ENCODE data around the gene ANO9.
A peak's percentile ranks its signal among the peaks of the same experiment; 100 is the strongest.
"Not testable (repeated sequence)": the region's sequence is repeated elsewhere in the genome, so short reads cannot be mapped to it uniquely, and the experiment has no call there.

The ANO9 gene

GRCh38 chr11:420911-421321 lies 20.9 kb downstream of the ANO9 start:
- no peak for DNase-seq (ENCODE audit: low read depth)
- no peak overlapping the region for H3K4me3 ChIP-seq (ENCODE audit: low read depth, low read length)

GRCh38 chr11:420054-420910 lies 21.5 kb downstream of the ANO9 start:
- H3K4me3 ChIP-seq (ENCODE audit: low read depth, low read length): no peak overlapping the region
- DNase-seq (ENCODE audit: low read depth): no peak

GRCh38 chr11:419248-420005 lies 22.4 kb downstream of the ANO9 start:
- DNase-seq (ENCODE audit: low read depth): no peak
- H3K4me3 ChIP-seq (ENCODE audit: low read depth, low read length): no peak overlapping the region

GRCh38 chr11:418343-419247 lies 23.2 kb downstream of the ANO9 start:
- no peak for DNase-seq (ENCODE audit: low read depth)
- no peak overlapping the region for H3K4me3 ChIP-seq (ENCODE audit: low read depth, low read length)

GRCh38 chr11:417652-418342 lies 24.0 kb downstream of the ANO9 start:
- no peak for DNase-seq (ENCODE audit: low read depth)
- no peak overlapping the region for H3K4me3 ChIP-seq (ENCODE audit: low read depth, low read length)

- DNase-seq (ENCODE audit: low read depth): no peak
- H3K4me3 ChIP-seq (ENCODE audit: low read depth, low read length): peak overlapping the region; percentile 47
These were observed 24.8 kb downstream of the ANO9 start for GRCh38 chr11:416757-417621.

- DNase-seq (ENCODE audit: low read depth): no peak
- H3K4me3 ChIP-seq (ENCODE audit: low read depth, low read length): peak overlapping the region; percentile 47
These were observed 25.6 kb downstream of the ANO9 start for GRCh38 chr11:416051-416756.

GRCh38 chr11:415640-416041 lies 26.2 kb downstream of the ANO9 start:
- DNase-seq (ENCODE audit: low read depth): no peak
- no peak overlapping the region for H3K4me3 ChIP-seq (ENCODE audit: low read depth, low read length)

- no peak for DNase-seq (ENCODE audit: low read depth)
- H3K4me3 ChIP-seq (ENCODE audit: low read depth, low read length): no peak overlapping the region
These were observed 27.4 kb downstream of the ANO9 start for GRCh38 chr11:414318-414857.

GRCh38 chr11:413120-414081 lies 28.4 kb downstream of the ANO9 start:
- no peak overlapping the region for H3K4me3 ChIP-seq (ENCODE audit: low read depth, low read length)

GRCh38 chr11:412641-413119 lies 29.1 kb downstream of the ANO9 start:
- no peak for DNase-seq (ENCODE audit: low read depth)

More at GRCh38 chr11:413120-414081, 28.4 kb downstream of the ANO9 start:
- DNase-seq (ENCODE audit: low read depth): no peak

GRCh38 chr11:411520-411919 lies 30.3 kb downstream of the ANO9 start:
- H3K4me3 ChIP-seq (ENCODE audit: low read depth, low read length); DNase-seq (ENCODE audit: low read depth): not testable (repeated sequence)

More at GRCh38 chr11:412641-413119, 29.1 kb downstream of the ANO9 start:
- no peak overlapping the region for H3K4me3 ChIP-seq (ENCODE audit: low read depth, low read length)

GRCh38 chr11:410711-411110 lies 31.1 kb downstream of the ANO9 start:
- DNase-seq (ENCODE audit: low read depth): not testable (repeated sequence)

GRCh38 chr11:409600-410483 lies 32.0 kb downstream of the ANO9 start:
- no peak overlapping the region for H3K4me3 ChIP-seq (ENCODE audit: low read depth, low read length)
- DNase-seq (ENCODE audit: low read depth): no peak

More at GRCh38 chr11:410711-411110, 31.1 kb downstream of the ANO9 start:
- H3K4me3 ChIP-seq (ENCODE audit: low read depth, low read length): not testable (repeated sequence)

- H3K4me3 ChIP-seq (ENCODE audit: low read depth, low read length): no peak overlapping the region
- no peak for DNase-seq (ENCODE audit: low read depth)
These were observed 32.7 kb downstream of the ANO9 start for GRCh38 chr11:409008-409599.
